Testis (tissue), 2 donors: ENCODE data around the gene CCNY.

Source experiments
- POLR2A ChIP-seq: fragments of 450-650 bp; IDR thresholded peaks from one replicate; pipeline ENCODE4 v1.6.1; 2017; ENCODE audit warnings: antibody characterized with exemption, mild to moderate bottlenecking, moderate library complexity
- TF ChIP-seq, protein P1 (sequence below), 3 experiments: fragments of 450-650 bp in 2 of 3; fragments of 200-600 bp in 1 of 3; sonication (generic) in 1 of 3; IDR thresholded peaks; one replicate each; pipeline ENCODE4 v1.5.1; 2016 to 2019; ENCODE audit warnings: antibody characterized with exemption in 3 of 3, mild to moderate bottlenecking in 2 of 3, moderate library complexity in 1 of 3

DNA sequence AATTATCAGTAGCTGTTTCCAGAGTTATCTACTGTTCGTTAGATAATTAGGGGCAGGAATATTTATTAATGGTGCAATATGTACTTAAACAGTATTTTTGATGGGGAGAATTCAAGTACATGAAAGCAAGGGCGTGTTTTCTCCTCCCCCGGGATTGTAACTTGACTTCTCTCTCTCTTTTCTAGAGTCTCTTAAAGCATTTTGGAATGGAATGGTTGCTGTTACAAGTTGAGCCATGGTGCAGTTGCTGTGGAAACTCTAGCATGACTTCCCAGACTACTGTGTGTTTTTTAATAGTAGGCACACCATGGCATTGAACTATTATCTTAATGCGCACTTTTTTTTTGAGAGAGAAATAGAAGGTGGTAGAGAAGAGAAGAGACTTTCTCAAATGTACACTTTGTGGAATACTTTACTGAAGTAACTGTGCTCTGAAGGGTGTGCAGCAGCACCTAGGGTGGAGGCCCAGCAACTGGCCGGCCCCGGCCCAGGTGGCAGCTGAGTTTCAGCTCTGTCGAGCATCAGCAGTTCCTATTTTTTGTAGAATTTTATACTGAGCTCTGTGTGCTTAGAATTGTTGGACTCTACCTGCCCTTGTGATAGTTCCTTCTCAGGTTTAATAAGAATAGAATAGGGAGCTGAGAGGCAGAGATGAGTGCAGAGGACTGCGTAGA, 64.4 kb downstream of the CCNY start:
- no peak for TF ChIP-seq POLR2A
- TF ChIP-seq, protein P1, sequence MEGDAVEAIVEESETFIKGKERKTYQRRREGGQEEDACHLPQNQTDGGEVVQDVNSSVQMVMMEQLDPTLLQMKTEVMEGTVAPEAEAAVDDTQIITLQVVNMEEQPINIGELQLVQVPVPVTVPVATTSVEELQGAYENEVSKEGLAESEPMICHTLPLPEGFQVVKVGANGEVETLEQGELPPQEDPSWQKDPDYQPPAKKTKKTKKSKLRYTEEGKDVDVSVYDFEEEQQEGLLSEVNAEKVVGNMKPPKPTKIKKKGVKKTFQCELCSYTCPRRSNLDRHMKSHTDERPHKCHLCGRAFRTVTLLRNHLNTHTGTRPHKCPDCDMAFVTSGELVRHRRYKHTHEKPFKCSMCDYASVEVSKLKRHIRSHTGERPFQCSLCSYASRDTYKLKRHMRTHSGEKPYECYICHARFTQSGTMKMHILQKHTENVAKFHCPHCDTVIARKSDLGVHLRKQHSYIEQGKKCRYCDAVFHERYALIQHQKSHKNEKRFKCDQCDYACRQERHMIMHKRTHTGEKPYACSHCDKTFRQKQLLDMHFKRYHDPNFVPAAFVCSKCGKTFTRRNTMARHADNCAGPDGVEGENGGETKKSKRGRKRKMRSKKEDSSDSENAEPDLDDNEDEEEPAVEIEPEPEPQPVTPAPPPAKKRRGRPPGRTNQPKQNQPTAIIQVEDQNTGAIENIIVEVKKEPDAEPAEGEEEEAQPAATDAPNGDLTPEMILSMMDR (IDR thresholded peaks at IDR 0.05), result no peak
